SW 1271 (cell line): ENCODE data around the gene MYL7.
"Not testable (repeated sequence)": the region's sequence is repeated elsewhere in the genome, so short reads cannot be mapped to it uniquely, and the experiment has no call there.

Source experiments
- DNase-seq, 2 experiments: peaks; one replicate each; lab custom pipeline; 2025; lab: John Stamatoyannopoulos, UW

Gene MYL7, protein sequence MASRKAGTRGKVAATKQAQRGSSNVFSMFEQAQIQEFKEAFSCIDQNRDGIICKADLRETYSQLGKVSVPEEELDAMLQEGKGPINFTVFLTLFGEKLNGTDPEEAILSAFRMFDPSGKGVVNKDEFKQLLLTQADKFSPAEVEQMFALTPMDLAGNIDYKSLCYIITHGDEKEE

GRCh38 chr7:44141221-44141850 is at the start of gene MYL7:
MYL7 (minus strand) TSS chr7:44141332; CDS start chr7:44141305, 27 bp downstream.
- DNase-seq, result no peak

- DNase-seq, result no peak
Measured at GRCh38 chr7:44189993-44190872, 49.1 kb upstream of the MYL7 start.

GRCh38 chr7:44189286-44189992 is 48.3 kb upstream of the MYL7 start, which contains the start of gene GCK:
GCK (minus strand) TSS chr7:44189439; CDS start chr7:44188953, 486 bp downstream.
- no peak for DNase-seq

- DNase-seq, result no peak
Measured at GRCh38 chr7:44188480-44189225, 47.5 kb upstream of the MYL7 start.

- no peak for DNase-seq
Measured at GRCh38 chr7:44187636-44188416, 46.7 kb upstream of the MYL7 start.

- no peak for DNase-seq
Measured at GRCh38 chr7:44186736-44187135, 45.6 kb upstream of the MYL7 start.

DNA sequence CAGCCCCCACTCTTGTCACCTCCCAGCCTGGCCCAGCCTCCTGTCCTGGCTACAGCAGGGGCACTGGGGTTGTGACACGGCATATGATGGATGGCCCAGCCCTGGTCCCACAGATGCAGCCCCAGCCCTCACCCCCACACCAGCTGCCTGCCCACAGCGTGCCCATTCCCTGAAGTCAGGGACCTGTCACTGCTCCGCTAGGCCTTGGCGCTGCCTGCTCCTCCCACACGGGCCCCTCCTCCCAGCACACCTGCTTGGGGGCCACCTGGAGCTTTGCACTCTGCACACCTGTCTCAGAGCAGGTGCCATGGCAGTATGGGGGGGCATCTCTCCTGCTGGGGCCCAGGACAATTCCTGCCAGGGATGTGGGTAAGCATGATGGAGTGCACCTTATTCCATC is 44.6 kb upstream of the MYL7 start:
- no peak for DNase-seq

DNA sequence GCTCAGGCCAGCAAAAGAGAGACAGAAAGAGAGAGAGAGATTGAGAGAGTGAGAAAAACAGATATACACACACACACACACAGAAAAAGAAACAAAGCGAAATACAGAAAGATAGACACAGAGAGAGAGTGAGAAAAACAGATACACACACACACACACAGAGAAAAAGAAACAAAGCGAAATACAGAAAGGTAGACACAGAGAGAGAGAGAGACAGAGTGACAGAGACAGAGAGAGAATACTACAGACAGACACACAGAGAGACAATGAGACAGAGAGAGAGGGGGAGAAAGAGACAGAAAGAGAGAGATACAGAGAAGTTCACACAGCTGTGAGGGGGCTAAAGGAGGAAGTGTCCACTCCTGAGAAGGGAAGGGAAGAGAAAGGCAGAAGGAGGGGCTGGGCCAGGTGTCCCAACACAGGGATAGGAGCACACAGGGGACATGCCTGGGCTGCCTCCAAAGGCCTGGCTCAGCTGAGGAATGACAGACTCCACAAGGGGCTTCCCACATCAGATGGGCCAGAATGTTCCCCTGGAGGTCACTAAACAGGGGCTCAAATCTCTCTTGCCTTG is 43.8 kb upstream of the MYL7 start:
- no peak for DNase-seq

DNA sequence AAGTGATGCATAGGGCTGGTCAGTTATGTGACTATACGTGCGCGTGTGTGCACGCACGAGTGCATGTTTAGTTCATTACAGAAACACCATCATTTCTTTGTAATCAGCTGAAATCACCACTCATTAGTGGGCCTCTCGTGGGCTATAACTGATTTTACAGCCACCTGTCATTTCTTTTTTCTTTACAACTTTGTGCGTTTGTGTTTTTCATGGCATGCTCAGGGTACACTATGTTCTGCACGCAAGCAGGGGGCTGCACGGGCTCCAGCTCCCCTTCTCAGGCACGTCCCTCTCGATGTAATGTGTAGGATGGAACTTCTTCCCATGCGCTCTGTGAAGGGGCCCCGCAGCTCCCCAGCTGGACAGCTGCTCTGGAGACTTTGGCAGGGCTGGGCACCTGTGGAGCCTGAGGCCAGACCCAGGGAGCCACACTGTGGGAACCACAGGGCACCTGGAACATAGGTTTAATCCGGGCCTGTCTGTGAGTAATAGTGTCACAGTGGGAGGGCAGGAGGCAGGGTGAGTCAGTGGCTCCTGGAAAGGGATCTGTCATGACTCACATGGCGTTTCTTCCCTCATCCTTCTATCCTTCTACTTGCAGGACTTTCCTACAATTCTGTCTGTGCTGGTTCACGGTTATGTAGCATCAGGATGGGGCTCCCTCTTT is 43.2 kb upstream of the MYL7 start:
- DNase-seq, result peak; percentile 38 to 83

DNA sequence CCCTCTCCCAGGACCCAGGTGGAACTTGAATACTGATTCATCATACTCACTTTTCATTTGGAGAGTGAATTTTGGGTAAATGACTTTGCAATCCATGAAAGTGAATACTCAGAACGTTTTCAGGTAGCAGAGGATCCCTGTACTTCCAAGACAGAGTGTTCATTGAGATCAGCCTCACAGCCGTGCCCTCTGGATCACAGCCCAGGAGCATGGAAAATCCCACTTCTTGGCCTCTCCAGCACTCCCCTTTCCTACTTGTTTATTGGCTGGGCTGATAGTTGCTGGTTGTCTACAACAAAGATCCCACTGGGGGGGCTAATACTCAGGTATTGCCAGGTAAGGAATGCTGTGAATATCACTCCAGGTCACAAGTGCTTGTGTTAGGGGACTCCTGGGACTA is 42.3 kb upstream of the MYL7 start:
- DNase-seq, result no peak

DNA sequence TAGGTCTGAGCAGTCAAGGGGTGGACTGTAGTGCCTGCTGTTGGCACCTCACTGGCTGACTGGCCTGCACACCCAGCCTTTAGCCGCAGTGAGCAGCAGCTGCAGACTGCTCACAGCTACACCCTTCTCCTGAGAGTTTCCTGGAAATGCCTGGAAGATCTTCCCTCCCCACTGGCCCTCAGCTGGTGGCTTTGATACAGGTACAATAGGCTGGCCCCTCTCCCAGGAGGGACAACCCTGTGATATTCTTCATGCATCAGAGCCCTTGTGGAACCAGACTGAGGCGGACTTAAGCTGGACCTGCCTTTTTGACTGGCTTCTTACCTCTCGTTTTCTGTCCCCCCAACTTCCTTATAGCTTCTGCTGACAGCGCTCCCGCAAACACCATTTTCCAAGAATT is 41.7 kb upstream of the MYL7 start:
- DNase-seq, result no peak

DNA sequence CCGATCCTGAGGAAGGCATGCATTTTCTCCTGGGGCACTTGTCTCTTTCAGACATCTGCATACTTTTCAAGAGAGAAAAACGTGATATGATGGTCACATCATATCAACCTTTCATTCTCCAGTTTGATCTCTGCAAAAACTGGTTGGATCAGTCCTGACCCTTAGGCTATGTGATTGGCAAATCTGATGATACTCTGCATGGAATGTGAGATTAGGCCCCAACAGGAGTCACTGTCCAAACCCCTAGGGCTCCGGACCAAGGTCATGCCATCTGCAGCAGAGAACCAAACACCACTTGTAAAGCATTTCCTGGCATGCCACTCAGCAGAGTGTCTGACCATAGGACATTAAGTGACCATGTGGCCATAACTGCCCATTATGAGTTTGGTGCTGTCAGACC is 39.5 kb upstream of the MYL7 start:
- no peak for DNase-seq

DNA sequence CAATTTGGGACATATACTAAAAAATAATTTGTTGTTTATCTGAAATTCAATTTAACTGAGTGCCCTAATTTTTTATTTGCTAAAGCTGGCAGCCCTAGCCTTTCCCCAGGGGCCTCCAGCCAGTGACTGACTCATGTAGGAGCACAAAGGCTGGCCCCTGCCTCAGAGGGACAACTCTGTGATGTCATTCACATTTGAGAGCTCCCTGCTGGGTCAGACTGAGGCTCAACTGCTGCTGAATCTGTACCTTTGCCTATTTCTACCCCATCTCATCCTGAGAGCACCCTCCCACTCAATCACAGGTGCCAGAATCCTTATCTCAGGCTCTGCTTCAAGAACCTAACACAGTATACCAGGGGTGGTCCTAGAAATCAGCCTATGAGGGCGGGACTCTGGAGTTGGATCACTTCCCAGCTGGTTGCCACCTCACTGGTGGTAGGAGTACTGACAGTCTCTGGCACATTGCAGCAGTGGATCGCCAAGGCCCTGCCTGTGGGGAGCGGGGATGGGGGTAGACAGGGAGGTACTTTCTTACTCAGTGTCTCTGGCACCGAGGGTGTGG is 36.5 kb upstream of the MYL7 start:
- DNase-seq, result no peak

DNA sequence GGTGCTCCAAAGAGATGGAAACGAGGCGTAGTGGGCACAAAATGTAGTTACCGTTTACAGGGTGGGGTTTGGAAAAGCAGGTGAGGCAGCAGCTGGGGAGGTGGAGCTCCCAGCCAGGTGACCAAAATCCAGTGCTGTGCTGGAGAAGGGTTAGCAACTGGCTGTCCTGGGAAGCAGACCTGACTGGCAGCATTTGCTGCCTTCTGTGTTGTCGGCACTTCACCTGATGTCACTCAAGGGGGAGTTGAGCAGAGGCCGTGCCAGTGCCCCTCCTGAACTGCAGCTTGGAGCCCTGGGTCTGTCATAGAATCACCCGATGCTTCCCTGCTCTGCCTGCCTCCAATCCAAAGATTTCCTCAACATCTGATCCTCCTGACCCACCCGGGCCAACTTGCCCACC is 35.4 kb upstream of the MYL7 start:
- no peak for DNase-seq

- DNase-seq, result no peak
Measured at GRCh38 chr7:44175730-44176129, 34.6 kb upstream of the MYL7 start.

DNA sequence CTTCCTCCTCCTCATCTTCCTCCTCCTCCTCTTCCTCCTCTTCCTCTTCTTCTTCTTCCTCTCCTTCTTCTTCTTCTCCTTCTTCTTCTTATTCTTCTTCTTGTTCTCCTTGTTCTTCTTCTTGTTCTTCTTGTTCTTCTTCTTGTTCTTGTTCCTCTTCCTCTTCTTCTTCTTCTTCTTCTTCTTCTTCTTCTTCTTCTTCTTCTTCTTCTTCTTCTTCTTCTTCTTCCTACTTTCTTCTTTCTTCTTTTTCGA is 33.5 kb upstream of the MYL7 start:
- DNase-seq, result not testable (repeated sequence)

GRCh38 chr7:44173911-44174693 is 33.0 kb upstream of the MYL7 start:
- DNase-seq, result no peak

GRCh38 chr7:44172803-44173424 is 31.8 kb upstream of the MYL7 start:
- no peak for DNase-seq

GRCh38 chr7:44172352-44172751 is 31.2 kb upstream of the MYL7 start:
- no peak for DNase-seq
